Activated B cell treated with CpG ODN at 0.5 μM for 24 hours (primary cell): ENCODE data around the gene GABRA5. TPM values are rescaled to one million over a fixed set of nuclear protein-coding genes. Genes with fewer than 3 reads are reported as not detected.

Source experiments
- ATAC-seq: fragments of 200-7000 bp; cut with Tn5 transposase; one replicate; pipeline ENCODE4 v1.10.0; 2021; ENCODE audit warnings: low read depth, mild to moderate bottlenecking, moderate library complexity
- CTCF ChIA-PET: fragments of 350-600 bp; sonication (Branson Sonifier 250); formaldehyde crosslinking; loops from one replicate; lab custom pipeline; 2021; ENCODE audit warnings: antibody characterized with exemption; lab: Charles Lee
- POLR2A ChIA-PET: fragments of 350-600 bp; sonication (Branson Sonifier 250); formaldehyde crosslinking; loops from one replicate; lab custom pipeline; 2021; ENCODE audit warnings: antibody characterized with exemption; lab: Charles Lee
- DNase-seq: peaks from one replicate; pipeline ENCODE4 v3.0.0; 2022
- H3K27ac Mint-ChIP-seq: one replicate; pipeline ENCODE4 v1.8.0; 2020; ENCODE audit warnings: mixed read lengths
- H3K27me3 Mint-ChIP-seq: one replicate; pipeline ENCODE4 v1.8.0; 2021; ENCODE audit warnings: mixed read lengths
- H3K36me3 Mint-ChIP-seq: one replicate; pipeline ENCODE4 v1.8.0; 2021; ENCODE audit warnings: low read depth, mixed read lengths
- H3K4me1 Mint-ChIP-seq: one replicate; pipeline ENCODE4 v1.8.0; 2021; ENCODE audit warnings: mixed read lengths
- H3K4me3 Mint-ChIP-seq: one replicate; pipeline ENCODE4 v1.8.0; 2020; ENCODE audit warnings: mild to moderate bottlenecking, mixed read lengths
- H3K9me3 Mint-ChIP-seq: one replicate; pipeline ENCODE4 v1.8.0; 2020; ENCODE audit warnings: mixed read lengths
- CTCF ChIP-seq: fragments of 200-600 bp; IDR thresholded peaks from one replicate; pipeline ENCODE4 v1.8.0; 2022; ENCODE audit warnings: antibody characterized with exemption, mild to moderate bottlenecking
- intact Hi-C: fragments of 100-400 bp; cut with micrococcal nuclease; formaldehyde crosslinking; loops from one replicate; pipeline ENCODE4 v1.15.1; 2024
- total RNA-seq: library from RNA; stranded (reverse); gene quantifications from 2 replicates; pipeline ENCODE4 v1.2.3, GENCODE V29; 2022

Gene GABRA5
- total RNA-seq, 1 donor from 2014 or later, result not detected

GRCh38 chr15:26890451-26890850, 23.6 kb downstream of the GABRA5 start:
- Mint-ChIP-seq H3K9me3 (no peaks in the 10 kb centered on the region), H3K27ac (no peak overlapping the region), H3K27me3 (peaks cover 5% of the 10 kb centered on the region), H3K4me3 (no peak overlapping the region), H3K36me3 (no peaks in the 10 kb centered on the region), H3K4me1 (no peaks in the 10 kb centered on the region)
- ATAC-seq, result no peak
- CTCF ChIA-PET, result interaction anchor here (1.0 kb wide), 1 partner anchor 1236 kb away, joined by 3 read pairs; no protein-coding TSS in a partner anchor
- intact Hi-C loops, result no loop called here
- POLR2A ChIA-PET, result no interaction called here
- no peak for TF ChIP-seq CTCF
- DNase-seq, result no peak

- no peaks in the 10 kb centered on the region for H3K4me1 Mint-ChIP-seq
- no peak for ATAC-seq
- ChIA-PET POLR2A (no interaction called here), CTCF (interaction anchor here (1.0 kb wide), 1 partner anchor 1235 kb away, joined by 3 read pairs; no protein-coding TSS in a partner anchor)
- H3K36me3 Mint-ChIP-seq, result no peaks in the 10 kb centered on the region
- peaks cover 5% of the 10 kb centered on the region for H3K27me3 Mint-ChIP-seq
- no peak overlapping the region for H3K27ac Mint-ChIP-seq
- intact Hi-C loops, result no loop called here
- no peak for DNase-seq
- H3K9me3 Mint-ChIP-seq, result peaks cover 2% of the 10 kb centered on the region
- no peak overlapping the region for H3K4me3 Mint-ChIP-seq
- TF ChIP-seq CTCF, result no peak
These were observed 24.1 kb downstream of the GABRA5 start for GRCh38 chr15:26890988-26891387.

- ChIA-PET CTCF (no interaction called here), POLR2A (no interaction called here)
- Mint-ChIP-seq H3K36me3 (no peaks in the 10 kb centered on the region), H3K9me3 (peaks cover 2% of the 10 kb centered on the region), H3K27ac (no peak overlapping the region), H3K4me1 (no peaks in the 10 kb centered on the region), H3K4me3 (no peak overlapping the region), H3K27me3 (peaks cover 5% of the 10 kb centered on the region)
- TF ChIP-seq CTCF, result no peak
- intact Hi-C loops, result no loop called here
- DNase-seq (no peak), ATAC-seq (no peak)
These were observed 24.8 kb downstream of the GABRA5 start for GRCh38 chr15:26891448-26892181.

- Mint-ChIP-seq H3K36me3 (no peaks in the 10 kb centered on the region), H3K27ac (no peak overlapping the region), H3K27me3 (peaks cover 5% of the 10 kb centered on the region), H3K9me3 (peaks cover 2% of the 10 kb centered on the region), H3K4me3 (no peak overlapping the region), H3K4me1 (no peaks in the 10 kb centered on the region)
- DNase-seq (no peak), ATAC-seq (no peak)
- intact Hi-C loops, result no loop called here
- CTCF ChIA-PET, result no interaction called here
- no peak for TF ChIP-seq CTCF
- POLR2A ChIA-PET, result no interaction called here
These were observed 25.3 kb downstream of the GABRA5 start for GRCh38 chr15:26892182-26892518.

- Mint-ChIP-seq H3K27me3 (peaks cover 5% of the 10 kb centered on the region), H3K4me3 (no peak overlapping the region), H3K4me1 (no peaks in the 10 kb centered on the region), H3K36me3 (no peaks in the 10 kb centered on the region), H3K27ac (no peak overlapping the region), H3K9me3 (peaks cover 2% of the 10 kb centered on the region)
- intact Hi-C loops, result no loop called here
- ChIA-PET CTCF (no interaction called here), POLR2A (no interaction called here)
- no peak for ATAC-seq
- DNase-seq, result no peak
- no peak for TF ChIP-seq CTCF
These were observed 25.8 kb downstream of the GABRA5 start for GRCh38 chr15:26892678-26893077.
